GM21360 (cell line): ENCODE data around the gene SCN10A.

Source experiments
- ATAC-seq: cut with Tn5 transposase; IDR thresholded peaks from one replicate; pipeline ENCODE4 v1.9.1; 2021; ENCODE audit warnings: mild to moderate bottlenecking, moderate library complexity; ENCODE audit not compliant: unreplicated experiment

Gene SCN10A

DNA sequence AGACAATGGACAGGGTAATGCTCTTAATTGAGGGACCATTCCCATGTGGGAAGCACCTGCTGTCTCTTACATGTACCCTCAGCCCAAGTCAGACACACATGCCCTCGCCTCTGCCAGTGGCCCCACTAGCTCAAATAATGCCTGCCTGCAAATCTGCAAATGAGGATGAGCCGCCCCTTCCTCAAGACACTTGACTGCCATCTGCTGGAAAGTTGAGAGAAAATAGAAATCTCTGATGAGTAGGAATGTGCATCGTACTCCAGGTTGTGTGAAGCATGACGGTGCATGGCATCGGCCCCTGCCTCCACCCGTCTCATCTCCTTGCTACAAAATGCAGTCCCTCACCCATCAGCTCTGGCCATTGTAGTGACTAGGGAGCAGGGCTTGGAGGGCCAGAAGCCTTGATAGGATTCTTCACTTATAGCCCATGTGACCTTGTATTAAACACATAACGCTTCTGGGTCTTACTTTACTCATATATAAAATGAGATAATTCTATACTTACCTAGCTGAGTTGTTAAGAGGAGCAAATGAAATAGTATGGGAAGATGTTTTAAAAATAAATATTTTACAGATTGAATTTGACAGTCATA lies 160.2 kb downstream of the SCN10A start:
- ATAC-seq = no peak

GRCh38 chr3:38653685-38654537 lies 162.1 kb downstream of the SCN10A start:
- ATAC-seq = no peak

DNA sequence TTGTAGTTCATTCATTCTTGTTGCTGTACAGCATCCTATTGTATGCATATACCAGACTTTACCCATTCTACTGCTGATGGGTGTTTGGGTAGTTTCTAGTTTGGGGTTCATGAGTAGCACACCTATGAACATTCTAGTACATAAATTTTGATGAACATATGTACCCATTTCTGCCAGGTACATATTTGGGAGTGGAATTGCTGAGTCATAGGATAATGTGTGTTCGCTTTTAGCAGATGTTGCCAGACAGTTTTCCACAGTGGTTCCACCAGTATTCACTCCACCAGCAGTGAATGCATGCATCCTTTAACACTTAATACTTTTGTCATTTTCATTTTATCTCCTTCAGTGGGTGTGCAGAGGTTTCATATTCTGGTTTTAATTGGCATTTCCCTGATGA lies 163.1 kb downstream of the SCN10A start:
- ATAC-seq = no peak

DNA sequence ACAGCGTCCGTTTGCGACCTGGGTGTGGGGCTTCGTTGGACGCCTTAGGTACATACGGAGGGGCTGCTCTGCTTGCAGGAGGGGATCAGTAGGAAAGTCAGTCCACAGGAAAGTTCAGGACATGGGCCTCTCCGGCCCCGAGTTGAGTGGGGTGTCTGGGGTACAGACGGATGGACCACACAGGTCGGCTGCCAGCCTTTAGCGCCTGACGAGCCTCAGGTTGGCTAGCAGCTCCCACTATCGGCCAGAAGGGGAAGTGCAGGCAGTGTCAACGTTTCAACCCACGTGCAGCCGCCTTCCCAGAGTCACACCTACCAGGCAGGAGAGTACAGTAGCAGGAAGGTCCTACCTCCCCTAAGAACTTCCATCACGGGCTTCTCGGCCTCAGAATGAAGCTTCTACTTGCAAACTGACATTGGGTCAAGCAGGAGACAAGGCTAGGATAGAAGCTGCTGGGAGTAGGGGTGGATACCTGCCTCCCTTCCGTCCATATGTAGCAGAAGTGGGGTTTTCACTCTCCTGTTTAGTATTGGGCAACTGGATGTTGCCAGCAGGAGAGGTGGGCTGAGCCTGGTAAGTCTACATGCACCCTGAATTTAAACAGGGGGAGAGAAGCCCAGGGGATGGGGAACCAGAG lies 164.7 kb downstream of the SCN10A start:
- ATAC-seq = peak; percentile 42

DNA sequence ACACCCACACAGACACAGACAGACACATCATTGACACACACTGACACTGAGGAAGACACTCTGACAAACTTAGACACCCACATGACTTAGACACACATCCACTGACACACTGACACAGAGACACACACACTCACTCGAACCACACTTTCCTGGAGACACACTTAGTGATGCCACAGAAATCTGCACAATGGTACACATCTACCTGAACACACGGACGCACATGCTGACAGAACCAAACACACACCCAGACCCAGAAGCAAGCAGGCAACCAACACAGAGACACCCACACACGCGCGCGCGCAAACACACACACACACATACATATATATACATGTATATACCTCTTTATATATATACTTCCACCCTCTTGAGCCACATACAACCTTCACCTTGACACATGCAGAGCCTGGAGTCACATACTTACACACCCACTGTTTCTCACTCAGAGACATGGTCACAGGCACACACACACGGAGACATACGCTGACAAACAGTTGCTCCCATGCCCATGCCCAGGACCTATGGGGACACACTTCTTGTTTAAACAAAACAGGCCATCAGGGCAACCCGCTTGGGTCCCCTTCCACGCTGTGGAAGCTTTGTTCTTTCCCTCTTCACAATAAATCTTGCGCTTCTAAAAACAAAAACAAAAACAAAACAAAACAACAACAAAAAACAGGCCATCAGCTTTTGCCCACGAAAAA lies 165.6 kb downstream of the SCN10A start:
- no peak for ATAC-seq

DNA sequence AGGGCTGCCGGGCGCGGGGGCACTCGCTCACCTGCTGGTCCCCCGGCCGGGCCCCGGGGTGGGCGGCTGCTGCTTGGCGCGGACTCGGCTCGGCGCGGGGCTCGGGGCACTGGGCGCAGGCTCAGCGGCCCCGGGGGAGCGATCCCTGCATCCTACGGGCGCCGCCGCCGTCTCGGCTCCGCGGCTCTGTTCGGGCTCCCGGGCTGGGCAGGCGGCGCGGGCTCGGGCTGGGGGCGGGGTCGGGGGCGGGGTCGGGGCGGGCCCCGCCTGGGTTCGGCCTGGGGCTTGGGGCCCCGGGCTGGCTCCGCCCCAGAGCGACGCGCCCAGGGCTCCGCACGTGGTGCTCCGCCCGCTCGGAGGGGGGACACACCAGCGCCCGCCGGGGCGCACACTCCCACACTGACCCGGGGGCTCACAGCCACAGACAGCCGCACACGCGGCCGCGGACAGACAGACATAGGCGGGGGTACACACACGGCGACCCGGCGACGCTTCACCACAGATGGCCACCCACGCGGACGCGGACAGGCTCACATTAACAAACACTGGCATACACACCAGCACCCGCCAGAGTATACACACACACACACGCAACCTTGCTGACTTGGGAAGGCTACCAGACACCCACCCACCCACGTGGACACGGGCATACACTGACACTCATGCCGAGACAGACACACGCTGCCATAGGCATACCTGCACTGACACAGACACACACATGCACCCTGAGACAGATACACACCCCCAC lies 166.3 kb downstream of the SCN10A start, which contains the start of gene SCN5A:
Gene SCN5A (minus strand): TSS at position 188 of the 748 bp plus-strand sequence. CDS start 16,380 bp downstream, outside the sequence.
- no peak for ATAC-seq

GRCh38 chr3:38648659-38649499 lies 167.1 kb downstream of the SCN10A start:
- ATAC-seq = no peak

- no peak for ATAC-seq
These were observed 167.9 kb downstream of the SCN10A start for GRCh38 chr3:38648024-38648658.

GRCh38 chr3:38647217-38647970 lies 168.6 kb downstream of the SCN10A start:
- no peak for ATAC-seq
